GM12873 (cell line): ENCODE data around the gene C9orf50.

Source experiments
- CTCF ChIP-seq: IDR thresholded peaks from 2 replicates; pipeline ENCODE4 v1.5.1; 2012; ENCODE audit warnings: low read depth, mild to moderate bottlenecking, moderate library complexity, low read length, control low read depth; ENCODE audit not compliant: insufficient read depth; ENCODE audit errors: missing control alignments

C9orf50 gene

GRCh38 chr9:129597355-129598088 is 23.4 kb downstream of the C9orf50 start:
- no peak for TF ChIP-seq CTCF

- TF ChIP-seq CTCF = no peak
Observed at GRCh38 chr9:129596541-129597331, 24.2 kb downstream of the C9orf50 start.

- no peak for TF ChIP-seq CTCF
Observed at GRCh38 chr9:129595903-129596540, 24.9 kb downstream of the C9orf50 start.

- TF ChIP-seq CTCF = no peak
Observed at GRCh38 chr9:129595311-129595741, 25.6 kb downstream of the C9orf50 start.

- TF ChIP-seq CTCF = no peak
Observed at GRCh38 chr9:129594632-129595031, 26.3 kb downstream of the C9orf50 start.

- TF ChIP-seq CTCF = no peak
Observed at GRCh38 chr9:129591916-129592315, 29.0 kb downstream of the C9orf50 start.

- TF ChIP-seq CTCF = no peak
Observed at GRCh38 chr9:129590466-129590865, 30.4 kb downstream of the C9orf50 start.
